Posterior vena cava (tissue), 2 donors: ENCODE results near the gene ATP6V1E1. TPM values are rescaled to one million over a fixed set of nuclear protein-coding genes. Genes with fewer than 3 reads are reported as not detected.
"Not testable (repeated sequence)": the region's sequence is repeated elsewhere in the genome, so short reads cannot be mapped to it uniquely, and the experiment has no call there.

Experiments
- DNase-seq: peaks from one replicate; pipeline ENCODE4 v3.0.0-alpha.2; 2020; ENCODE audit warnings: low spot score
- intact Hi-C, 2 donors: fragments of 100-400 bp; cut with DNase I; formaldehyde crosslinking; loops; one replicate each; pipeline versions ENCODE4 v1.14.1 to v1.14.2; 2022 to 2023
- total RNA-seq, 2 donors: library from RNA; stranded (reverse); fragmentation: NEBNext Ultra II Directional; extraction: Animal tissue kit (Norgen Biotek cat#: 25700); gene quantifications; one replicate each; pipeline ENCODE4 v1.2.1, GENCODE V29; 2021
- donor health status: DM: yes; HTN: yes; CAD: no.
- donor health status: DM: yes; HTN: yes; CAD: no.

Gene ATP6V1E1
- total RNA-seq, 2 donors from 2014 or later: 116 to 126 TPM

DNA sequence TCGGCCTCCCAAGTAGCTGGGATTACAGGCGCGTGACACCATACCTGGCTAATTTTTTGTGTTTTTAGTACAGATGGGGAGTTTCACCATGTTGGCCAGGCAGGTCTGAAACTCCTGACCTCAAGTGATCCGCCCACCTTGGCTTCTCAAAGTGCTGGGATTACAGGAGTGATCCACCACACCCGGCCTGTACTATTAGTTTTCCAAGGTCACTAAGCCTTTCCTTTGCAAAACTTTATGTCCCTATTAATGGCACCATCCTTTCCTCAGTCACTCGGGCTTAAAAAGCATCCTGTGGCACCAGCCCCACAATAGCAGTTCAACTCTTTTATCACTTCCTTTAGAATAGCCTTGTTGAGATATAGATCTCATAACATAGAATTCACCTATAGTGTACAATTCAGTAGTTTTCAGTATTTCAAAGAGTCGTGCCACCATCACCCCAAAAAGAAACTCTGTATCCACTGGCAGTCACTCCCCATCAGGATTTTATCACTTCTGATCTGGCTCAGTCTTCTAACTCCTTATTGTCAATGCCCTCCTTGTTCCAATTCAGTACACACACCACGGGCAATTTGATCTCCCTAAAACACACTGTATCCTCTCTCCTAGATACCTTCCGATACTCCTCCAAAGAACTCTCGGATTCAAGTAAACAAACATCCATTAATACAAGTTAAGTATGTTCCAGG is 9.1 kb upstream of the ATP6V1E1 start:
- intact Hi-C loops: loop anchor here in 1 of 2 donors (1.0 kb wide), 1 partner anchor 8 kb away; no protein-coding TSS in a partner anchor
- DNase-seq: no peak

DNA sequence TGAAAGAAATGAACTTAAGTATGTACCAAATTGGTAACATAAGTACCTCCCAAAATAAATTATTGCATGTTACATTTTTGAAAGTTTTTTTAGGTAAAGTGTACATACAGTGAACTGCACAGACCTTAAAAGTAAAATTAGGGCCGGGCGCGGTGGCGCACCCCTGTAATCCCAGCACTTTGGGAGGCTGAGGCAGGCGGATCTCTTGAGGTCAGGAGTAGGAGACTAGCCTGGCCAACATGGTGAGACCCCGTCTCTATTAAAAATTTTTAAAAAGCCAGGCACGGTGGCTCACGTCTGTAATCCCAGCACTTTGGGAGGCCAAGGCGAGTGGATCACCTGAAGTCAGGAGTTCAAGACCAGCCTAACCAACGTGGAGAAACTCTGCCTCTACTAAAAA is 8.3 kb upstream of the ATP6V1E1 start:
- intact Hi-C loops, DNase-seq: not testable (repeated sequence)

DNA sequence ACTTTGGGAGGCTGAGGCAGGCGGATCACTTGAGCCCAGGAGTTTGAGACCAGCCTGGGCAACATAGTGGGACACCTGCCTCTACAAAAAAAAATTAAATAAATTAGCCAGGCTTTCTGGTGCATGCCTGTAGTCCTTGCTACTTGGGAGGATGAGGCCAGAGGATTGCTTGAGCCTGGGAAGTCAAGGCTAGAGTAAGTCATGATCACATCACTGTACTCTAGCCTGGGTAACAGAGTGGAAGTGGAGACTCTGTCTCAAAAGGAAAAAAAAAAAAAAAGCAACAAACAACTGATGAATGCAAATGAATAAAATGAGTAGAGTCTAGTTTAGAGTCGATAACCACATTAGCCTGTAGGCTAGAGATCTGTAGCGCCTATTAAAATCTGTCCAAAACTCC is 6.1 kb upstream of the ATP6V1E1 start:
- intact Hi-C loops: no loop called here
- no peak for DNase-seq

DNA sequence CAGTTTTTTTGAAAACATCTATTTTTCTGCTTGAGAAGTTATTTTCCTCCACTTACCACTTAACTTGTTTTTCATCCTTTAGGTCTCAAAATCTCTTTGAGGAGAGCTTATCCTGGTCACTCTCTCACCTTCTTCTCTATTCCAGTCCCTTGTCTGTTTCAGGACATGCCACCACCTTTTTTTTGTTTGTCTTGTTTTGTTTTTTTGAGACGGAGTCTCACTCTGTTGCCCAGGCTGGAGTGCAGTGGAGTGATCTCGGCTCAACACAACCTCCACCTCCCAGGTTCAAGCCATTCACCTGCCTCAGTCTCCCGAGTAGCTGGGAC is 5.4 kb upstream of the ATP6V1E1 start:
- intact Hi-C loops: no loop called here

GRCh38 chr22:17633217-17633997 is 4.9 kb upstream of the ATP6V1E1 start:
- intact Hi-C loops: no loop called here
- no peak for DNase-seq

More for the DNA sequence above, 5.4 kb upstream of the ATP6V1E1 start:
- no peak for DNase-seq

DNA sequence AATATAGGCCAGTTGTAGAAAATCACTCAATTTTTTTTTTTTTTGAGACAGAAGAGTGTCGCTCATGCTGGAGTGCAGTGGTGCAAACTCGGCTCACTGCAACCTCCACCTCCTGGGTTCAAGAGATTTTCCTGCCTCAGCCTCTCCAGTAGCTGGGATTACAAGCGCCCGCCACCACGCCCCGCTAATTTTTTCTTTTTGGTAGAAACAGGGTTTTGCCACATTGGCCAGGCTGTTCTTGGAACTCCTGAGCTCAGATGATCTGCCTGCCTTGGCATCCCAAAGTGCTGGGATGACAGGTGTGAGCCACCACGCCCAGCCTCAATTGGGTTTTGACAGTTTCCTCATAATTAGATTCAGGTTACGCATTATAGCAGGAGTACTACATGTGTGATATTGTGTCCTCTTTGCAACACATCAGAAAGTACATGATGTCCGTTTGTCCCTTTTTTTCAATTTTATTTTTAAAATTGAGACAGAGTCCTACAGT is 2.6 kb upstream of the ATP6V1E1 start:
- intact Hi-C loops: no loop called here
- DNase-seq: no peak

DNA sequence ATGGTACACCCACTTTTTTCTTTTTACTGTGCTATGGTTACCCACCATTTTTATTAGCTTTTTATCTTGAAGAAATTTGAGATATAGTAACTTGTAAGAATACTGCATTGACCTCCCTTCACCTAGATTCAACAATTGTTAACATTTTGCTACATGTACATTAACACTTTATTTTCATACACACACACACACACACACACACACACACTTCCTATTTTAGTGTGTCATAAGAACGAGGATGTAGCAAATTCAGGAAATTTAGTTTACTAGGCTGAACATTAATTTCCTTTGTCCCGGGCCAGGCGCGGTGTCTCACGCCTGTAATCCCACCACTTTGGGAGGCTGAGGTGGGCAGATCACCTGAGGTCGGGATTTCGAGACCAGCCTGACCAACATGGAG is 1.1 kb upstream of the ATP6V1E1 start:
- DNase-seq: no peak
- intact Hi-C loops: loop anchor here in 1 of 2 donors (1.0 kb wide), 1 partner anchor 9 kb away; the partner anchor contains the start of gene BCL2L13

GRCh38 chr22:17629173-17629489 is 582 bp upstream of the ATP6V1E1 start:
- intact Hi-C loops: loop anchor here in 1 of 2 donors (1.0 kb wide), 1 partner anchor 9 kb away; the partner anchor contains the start of gene BCL2L13
- DNase-seq: no peak

DNA sequence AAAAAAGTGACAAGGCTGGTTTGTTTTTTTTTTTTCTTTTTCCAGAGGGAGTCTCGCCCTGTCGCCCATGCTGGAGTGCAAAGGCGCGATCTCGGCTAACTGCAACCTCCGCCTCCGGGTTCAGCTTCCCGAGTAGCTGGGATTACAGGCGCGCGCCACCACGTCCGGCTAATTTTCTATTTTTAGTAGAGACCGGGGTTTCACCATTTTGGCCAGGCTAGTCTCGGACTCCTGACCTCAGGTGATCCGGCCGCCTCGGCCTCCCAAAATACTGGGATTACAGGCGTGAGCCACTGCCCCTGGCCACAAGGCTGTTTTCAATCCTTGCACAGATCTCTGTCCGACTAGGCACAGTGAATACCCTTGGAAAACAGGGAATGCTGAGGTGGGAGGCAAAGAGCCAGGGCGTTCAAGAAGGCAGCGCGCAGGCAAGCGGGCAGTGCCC is 566 bp downstream of the ATP6V1E1 start:
- no peak for DNase-seq
- intact Hi-C loops: no loop called here

GRCh38 chr22:17613280-17613679 is 15.3 kb downstream of the ATP6V1E1 start:
- intact Hi-C loops: no loop called here
- DNase-seq: no peak

GRCh38 chr22:17612057-17612456 is 16.5 kb downstream of the ATP6V1E1 start:
- DNase-seq: no peak
- intact Hi-C loops: no loop called here

DNA sequence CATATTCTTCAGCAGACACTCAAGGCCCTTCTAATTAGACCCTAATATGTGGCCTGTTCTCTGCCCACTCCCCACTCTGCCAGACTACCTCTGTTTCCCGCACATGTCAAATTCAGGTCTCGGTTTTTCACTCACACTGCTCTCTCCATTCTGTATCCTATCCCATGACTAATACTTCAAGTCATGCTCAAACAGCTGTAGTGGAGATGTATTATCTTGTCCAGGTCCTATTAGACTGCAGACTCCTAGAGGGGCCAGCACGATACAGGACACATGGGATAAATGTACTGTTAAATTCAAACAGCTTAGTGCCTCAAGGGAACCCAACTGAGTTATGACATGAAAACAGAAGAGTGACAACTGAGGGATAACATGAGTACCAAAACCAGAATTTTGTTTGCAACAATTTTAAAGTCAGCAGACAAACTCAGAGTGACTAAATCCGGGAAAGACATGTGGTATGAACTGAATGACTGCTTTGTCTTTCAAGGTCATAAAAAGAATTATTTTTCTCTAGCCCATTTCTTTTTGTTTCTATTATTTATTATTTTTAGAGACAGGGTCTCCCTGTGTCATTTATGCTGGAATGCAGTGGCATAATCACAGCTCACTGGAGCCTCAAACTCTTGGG is 20.5 kb downstream of the ATP6V1E1 start:
- intact Hi-C loops: no loop called here

DNA sequence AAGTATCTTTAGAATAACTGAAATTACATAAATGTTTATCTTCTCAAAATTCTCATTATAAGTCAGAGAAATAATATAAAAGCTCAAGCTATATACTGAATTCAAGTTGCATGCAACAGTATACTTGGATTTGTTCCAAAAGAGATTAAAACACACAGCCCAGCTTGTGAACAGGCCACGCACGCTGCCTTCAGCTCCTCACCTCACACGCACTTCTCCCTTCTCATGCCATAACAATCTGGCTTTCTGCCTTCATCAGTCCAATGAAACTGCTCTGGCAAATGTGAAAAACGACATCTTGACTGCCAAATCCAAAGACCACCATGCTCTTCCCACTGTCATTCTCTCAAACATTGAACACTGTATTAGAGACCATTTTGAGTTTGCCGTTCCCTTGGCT is 22.1 kb downstream of the ATP6V1E1 start:
- intact Hi-C loops: no loop called here
- DNase-seq: no peak

More for the DNA sequence above, 20.5 kb downstream of the ATP6V1E1 start:
- no peak for DNase-seq

GRCh38 chr22:17603668-17604067 is 24.9 kb downstream of the ATP6V1E1 start:
- intact Hi-C loops: no loop called here
- no peak for DNase-seq

- DNase-seq: no peak
- intact Hi-C loops: no loop called here
These were observed 27.5 kb downstream of the ATP6V1E1 start for GRCh38 chr22:17601031-17601430.

DNA sequence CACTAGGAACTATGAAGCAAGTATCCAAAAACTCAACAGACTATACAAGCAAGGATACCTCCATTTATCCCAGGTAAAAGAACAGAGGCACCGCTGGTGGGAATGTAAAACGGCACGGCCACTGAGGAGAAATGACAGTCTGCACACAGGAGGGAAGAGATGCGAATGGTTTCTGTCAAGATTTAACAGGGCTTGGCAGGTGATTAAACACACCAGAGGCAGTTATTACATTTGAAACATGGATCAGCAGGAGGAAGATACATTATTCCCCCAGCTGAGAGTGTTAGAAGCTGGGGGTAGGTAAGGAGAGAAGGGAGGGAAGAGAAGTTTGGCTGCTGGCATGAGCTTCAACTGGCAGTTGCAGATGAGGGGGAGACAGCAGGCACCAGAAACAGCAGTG is 30.2 kb downstream of the ATP6V1E1 start:
- intact Hi-C loops: no loop called here
- DNase-seq: no peak

- intact Hi-C loops: no loop called here
- DNase-seq: no peak
These were observed 31.3 kb downstream of the ATP6V1E1 start for GRCh38 chr22:17597217-17597616.

GRCh38 chr22:17596226-17596625 is 32.3 kb downstream of the ATP6V1E1 start:
- intact Hi-C loops: no loop called here
- DNase-seq: peak; percentile 20

GRCh38 chr22:17592201-17592600 is 36.3 kb downstream of the ATP6V1E1 start:
- intact Hi-C loops: no loop called here
- DNase-seq: peak; percentile 40

GRCh38 chr22:17590586-17590985 is 38.0 kb downstream of the ATP6V1E1 start:
- DNase-seq: peak; percentile 37
- intact Hi-C loops: no loop called here
